ENCODE data around the gene PNKD. TPM values are rescaled to one million over a fixed set of nuclear protein-coding genes. Genes with fewer than 3 reads are reported as not detected.
A peak's percentile ranks its signal among the peaks of the same experiment; 100 is the strongest.

The PNKD gene
- total RNA-seq, 1 donor from 2014 or later = 32.9 TPM

- no peak for DNase-seq
Measured at GRCh38 chr2:218317835-218318234, 47.5 kb downstream of the PNKD start.

DNA sequence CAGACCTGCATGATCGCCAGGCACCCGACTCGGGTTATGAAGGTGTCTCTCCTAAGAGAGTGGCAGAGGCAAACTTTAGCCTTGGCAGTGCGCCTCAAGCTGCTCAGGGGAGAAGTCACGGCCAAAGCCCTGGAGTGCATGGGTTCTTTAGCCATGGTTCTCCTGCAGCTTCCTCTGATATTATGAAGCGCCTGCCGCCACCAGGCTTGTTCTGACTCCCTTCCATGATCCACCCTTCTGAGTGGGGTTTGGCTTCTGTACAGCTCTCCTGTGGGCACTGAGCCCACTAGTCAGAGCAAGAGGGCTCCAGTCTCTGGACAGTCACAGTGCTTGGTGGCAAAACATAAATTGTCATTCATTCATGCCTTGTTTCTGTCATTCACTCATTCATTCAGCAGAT, 47.9 kb downstream of the PNKD start:
- no peak for DNase-seq

- DNase-seq = no peak
Measured at GRCh38 chr2:218319813-218320365, 49.6 kb downstream of the PNKD start.

DNA sequence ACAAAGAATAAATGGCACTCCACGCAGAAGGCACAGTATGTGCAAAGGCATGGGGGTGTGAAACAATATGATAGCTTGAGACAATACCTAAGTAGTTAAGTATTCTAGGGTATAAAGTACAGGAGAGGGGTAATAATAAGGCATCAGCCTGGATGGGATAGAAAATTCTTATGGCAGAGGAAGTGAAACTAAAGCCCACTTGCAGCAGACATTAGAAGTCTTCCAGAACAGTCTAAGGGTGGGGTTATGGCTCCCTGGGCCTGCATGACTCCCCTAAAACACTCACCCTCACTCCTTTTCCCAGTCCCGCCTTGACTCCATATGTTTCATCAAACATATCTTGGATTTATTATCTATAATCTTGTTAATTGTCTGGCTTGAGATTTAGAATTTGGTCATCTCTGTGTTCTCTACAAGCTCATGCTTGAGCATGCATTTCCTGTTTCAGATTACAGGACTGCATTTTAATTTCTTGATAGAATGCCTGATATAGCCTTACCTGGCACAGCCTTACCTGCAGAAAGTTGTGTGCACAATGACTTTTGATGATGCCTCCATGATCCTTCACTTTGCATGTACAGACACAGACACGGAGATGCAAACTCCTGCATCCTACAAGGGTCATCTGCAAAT, 50.5 kb downstream of the PNKD start:
- no peak for DNase-seq

DNA sequence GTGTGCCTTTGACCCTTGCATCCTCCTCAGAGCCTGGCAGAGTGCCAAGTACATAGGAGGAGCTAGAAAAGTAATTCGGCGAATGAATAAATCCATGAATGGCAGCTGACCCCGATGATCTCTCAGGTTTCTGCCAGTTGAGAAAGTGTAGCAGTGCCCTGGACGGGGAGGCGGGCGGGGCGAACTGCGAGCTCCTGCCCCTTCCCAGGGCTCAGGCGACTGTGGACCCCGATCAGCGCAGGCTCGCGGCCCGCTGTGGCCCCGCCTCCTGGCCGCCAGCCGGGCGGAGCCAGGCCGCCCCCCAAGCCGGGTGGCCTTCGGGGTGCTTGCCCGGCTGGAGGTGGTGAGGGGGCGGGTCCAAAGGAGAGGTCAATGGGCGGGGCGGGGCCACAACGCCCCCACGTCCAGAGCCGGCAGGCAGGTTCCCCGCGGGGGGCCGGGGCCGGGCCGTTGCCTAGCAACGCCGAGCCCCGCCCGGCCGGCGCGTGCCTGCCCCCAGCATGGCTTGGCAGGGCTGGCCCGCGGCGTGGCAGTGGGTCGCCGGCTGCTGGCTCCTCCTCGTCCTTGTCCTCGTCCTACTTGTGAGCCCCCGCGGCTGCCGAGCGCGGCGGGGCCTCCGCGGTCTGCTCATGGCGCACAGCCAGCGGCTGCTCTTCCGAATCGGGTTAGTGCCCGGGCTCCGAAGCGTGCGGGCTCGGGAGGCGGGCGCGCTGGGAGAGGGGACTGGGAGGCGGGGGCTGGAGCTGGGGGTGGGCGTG, 52.6 kb downstream of the PNKD start:
- peak; percentile 91 for DNase-seq

GRCh38 chr2:218323526-218324472, 53.5 kb downstream of the PNKD start:
- peak; percentile 58 for DNase-seq

- no peak for DNase-seq
Measured at GRCh38 chr2:218325566-218326160, 55.3 kb downstream of the PNKD start.

DNA sequence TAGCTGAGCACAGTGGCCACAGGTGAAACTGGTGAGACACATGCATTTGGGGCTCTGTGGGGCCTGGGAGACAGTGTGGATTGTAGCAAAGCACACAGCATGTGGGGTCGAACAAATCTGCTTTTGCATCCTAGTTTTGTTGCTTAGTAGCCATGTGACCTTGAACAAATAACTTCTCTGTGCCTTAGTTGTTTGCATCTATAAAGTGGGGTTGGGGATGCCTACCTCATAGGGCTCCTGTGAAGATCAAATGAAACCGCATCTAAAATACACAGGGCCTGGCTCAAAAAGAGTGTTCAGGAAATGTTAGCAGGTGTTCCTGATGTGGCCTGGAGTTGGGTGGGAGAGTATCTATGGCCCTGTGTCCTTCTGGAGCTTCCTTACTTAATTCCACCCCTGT, 56.0 kb downstream of the PNKD start:
- DNase-seq = no peak

- no peak for DNase-seq
Measured at GRCh38 chr2:218327451-218328210, 57.3 kb downstream of the PNKD start.

GRCh38 chr2:218328294-218328693, 58.0 kb downstream of the PNKD start:
- no peak for DNase-seq

DNA sequence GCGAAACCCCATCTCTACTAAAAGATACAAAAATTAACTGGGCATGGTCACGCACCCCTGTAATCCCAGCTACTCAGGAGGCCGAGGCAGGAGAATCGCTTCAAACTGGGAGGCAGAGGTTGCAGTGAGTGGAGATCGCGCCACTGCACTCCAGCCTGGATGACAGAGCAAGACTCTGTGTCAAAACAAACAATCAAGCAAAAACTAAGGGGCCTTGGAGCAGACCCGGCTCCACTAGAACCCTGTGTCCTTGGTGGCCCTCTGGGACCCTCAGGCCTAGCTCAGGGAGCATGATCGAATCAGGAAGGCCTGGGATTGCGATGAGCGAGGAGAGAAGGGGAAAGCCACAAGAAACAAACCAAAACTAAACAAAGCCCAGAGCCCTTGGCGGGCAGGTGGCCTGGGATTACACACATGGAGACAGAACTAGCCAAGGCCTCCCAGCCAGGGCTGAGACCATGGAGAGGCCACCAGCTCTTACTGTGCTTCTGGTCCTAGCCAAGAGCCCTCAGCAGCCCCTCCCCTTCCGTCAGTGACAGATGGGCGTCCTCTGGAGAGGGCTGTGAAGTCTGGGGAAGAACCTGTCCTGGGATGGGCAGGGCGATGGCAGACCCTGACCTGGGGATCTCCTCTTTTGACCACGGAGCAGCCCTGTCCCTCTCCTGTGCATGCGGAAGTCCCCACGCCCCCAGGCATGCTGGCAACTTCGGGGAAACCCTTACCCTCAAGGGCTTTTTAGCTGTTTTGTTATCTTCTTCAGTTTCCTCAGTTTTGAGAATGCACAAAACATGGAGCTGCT, 58.9 kb downstream of the PNKD start:
- no peak for DNase-seq

GRCh38 chr2:218329826-218330593, 59.7 kb downstream of the PNKD start:
- peak; percentile 27 for DNase-seq

DNA sequence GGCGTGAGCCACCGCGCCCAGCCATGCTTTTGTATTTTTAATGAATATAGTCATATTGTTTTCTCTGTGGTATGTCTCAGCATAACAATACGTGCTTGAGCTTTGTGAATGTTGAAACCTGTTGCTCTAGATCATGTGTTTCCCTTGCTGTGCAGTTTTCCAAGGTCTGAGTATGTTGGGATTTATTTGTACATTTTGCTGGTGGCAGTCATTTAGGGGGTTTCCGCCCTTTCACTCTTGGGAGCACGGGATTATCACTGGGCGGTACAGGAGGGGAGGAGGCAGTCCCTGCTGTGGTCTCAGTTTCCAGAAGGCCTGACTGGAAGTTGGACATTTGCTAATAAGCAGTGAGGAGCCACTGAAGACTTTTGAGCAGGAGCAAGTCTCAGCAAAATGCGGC, 61.4 kb downstream of the PNKD start:
- DNase-seq = no peak

GRCh38 chr2:218332288-218332687, 62.0 kb downstream of the PNKD start:
- no peak for DNase-seq

DNA sequence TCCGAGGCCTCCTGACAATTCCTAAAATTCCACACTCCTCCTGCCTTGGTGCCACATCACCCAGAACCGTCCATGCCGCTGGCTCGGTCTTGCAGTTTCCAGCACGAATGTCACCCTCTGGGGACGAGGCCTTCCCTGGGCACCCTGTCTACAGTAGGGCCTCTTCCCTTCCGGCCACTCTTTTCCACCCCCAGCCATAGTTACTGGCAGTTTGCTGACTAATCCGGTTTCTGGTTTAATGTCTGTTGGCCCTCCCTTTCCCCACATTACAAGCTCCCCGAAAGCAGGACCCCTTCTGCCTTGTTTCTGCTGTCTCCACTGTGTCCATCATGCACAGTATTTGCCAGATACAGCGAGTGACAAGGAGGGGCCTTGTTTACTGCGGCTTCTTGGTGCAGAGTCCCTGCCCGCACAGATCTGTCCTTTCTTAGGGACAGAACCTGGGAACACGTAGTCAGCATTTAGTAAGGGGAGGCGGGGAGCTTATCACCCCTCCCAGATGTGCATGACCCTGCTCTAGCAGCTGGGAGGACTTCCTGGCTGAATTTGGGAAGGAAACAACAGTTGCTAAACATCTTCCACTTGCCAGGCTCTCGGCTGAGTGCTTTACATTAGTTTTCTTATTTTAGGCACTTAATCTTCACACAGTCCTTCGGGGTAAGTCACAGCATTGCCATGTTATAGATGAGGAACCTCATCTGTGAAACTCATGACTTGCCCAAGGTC, 62.8 kb downstream of the PNKD start:
- DNase-seq = peak; percentile 32

DNA sequence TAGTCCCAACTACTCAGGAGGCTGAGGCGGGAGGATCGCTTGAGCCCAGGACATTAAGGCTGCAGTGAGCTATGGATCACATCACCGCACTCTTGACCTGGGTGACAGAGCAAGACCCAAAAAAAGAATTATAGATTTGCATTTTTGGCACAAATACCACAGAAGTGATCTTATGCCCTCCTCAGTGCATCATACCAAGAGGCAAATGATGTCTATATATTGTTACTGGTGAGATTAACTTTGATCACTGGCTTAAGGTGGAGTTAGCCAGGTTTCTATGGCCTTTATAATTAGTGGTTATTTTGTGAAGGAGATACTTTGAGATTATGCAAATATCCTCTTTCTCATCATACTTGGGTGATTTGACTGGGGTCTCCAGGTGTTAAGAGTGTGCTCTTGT, 64.2 kb downstream of the PNKD start:
- DNase-seq = no peak

DNA sequence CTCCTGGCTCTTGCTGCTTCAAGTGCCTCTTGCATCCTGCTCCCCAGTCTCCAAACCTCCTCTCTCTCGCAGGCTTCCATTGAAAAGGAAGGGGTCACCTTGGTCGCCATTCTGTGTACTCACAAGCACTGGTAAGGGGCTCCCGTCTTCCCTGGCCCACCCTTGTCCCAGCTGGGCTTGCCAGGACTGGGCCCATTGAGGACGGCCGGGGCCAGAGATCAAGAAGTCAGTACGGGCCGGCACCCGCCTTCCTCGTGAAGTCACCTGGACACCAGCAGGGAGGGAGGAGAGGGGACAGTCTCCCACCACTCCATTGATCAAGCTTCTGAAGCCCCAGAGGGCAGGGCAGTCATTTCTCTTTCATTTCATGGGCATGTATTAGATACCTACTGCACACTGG, 70.3 kb downstream of the PNKD start:
- DNase-seq = no peak

DNA sequence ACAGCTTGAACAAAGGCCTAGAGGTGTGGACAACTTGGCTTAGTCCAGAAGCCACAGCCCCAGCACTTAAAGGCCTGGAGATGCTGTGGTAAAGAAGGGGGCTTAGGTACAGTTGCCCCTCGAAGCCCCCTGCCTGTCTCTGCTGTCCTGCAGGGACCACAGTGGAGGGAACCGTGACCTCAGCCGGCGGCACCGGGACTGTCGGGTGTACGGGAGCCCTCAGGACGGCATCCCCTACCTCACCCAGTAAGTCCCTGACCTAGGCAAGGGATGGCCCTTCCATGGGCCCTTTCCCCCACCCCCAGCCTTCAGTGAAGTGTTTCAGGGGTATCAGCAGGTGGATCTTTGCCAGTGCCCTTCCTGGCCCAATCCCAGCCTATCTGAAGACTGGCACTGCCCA, 71.1 kb downstream of the PNKD start:
- DNase-seq = no peak

- no peak for DNase-seq
Measured at GRCh38 chr2:218342837-218343236, 72.5 kb downstream of the PNKD start.
